ENCODE results near the gene NELL1.

Gene NELL1

GRCh38 chr11:21372672-21373071, 703.3 kb downstream of the NELL1 start:
- no peak for DNase-seq

- DNase-seq, result no peak
These were observed 705.0 kb downstream of the NELL1 start for GRCh38 chr11:21374376-21374775.

- no peak for DNase-seq
These were observed 716.5 kb downstream of the NELL1 start for GRCh38 chr11:21385669-21386440.

- no peak for DNase-seq
These were observed 721.0 kb downstream of the NELL1 start for GRCh38 chr11:21390430-21390829.

GRCh38 chr11:21396342-21397008, 727.1 kb downstream of the NELL1 start:
- DNase-seq, result no peak

GRCh38 chr11:21398195-21398594, 728.8 kb downstream of the NELL1 start:
- no peak for DNase-seq

- no peak for DNase-seq
These were observed 732.1 kb downstream of the NELL1 start for GRCh38 chr11:21401496-21401895.

- DNase-seq, result no peak
These were observed 732.9 kb downstream of the NELL1 start for GRCh38 chr11:21402274-21402673.

GRCh38 chr11:21403069-21403468, 733.7 kb downstream of the NELL1 start:
- no peak for DNase-seq

GRCh38 chr11:21405422-21405821, 736.0 kb downstream of the NELL1 start:
- no peak for DNase-seq

GRCh38 chr11:21410513-21410912, 741.1 kb downstream of the NELL1 start:
- no peak for DNase-seq

- DNase-seq, result no peak
These were observed 741.7 kb downstream of the NELL1 start for GRCh38 chr11:21411104-21411503.

GRCh38 chr11:21411597-21411996, 742.2 kb downstream of the NELL1 start:
- DNase-seq, result no peak

- DNase-seq, result no peak
These were observed 743.4 kb downstream of the NELL1 start for GRCh38 chr11:21412652-21413383.

- DNase-seq, result no peak
These were observed 745.6 kb downstream of the NELL1 start for GRCh38 chr11:21414953-21415352.

GRCh38 chr11:21415606-21416005, 746.2 kb downstream of the NELL1 start:
- DNase-seq, result no peak

GRCh38 chr11:21421711-21422329, 752.4 kb downstream of the NELL1 start:
- no peak for DNase-seq

GRCh38 chr11:21426931-21427330, 757.5 kb downstream of the NELL1 start:
- no peak for DNase-seq

GRCh38 chr11:21427726-21428125, 758.3 kb downstream of the NELL1 start:
- no peak for DNase-seq

- no peak for DNase-seq
These were observed 759.4 kb downstream of the NELL1 start for GRCh38 chr11:21428796-21429195.

GRCh38 chr11:21429401-21429800, 760.0 kb downstream of the NELL1 start:
- DNase-seq, result no peak

- DNase-seq, result no peak
These were observed 761.2 kb downstream of the NELL1 start for GRCh38 chr11:21430537-21430936.

GRCh38 chr11:21446939-21447590, 777.7 kb downstream of the NELL1 start:
- DNase-seq, result no peak

Measured in GOT3 (cell line).